GM21717 (cell line): ENCODE data around the gene TXNDC11.
A peak's percentile ranks its signal among the peaks of the same experiment; 100 is the strongest.
"Not testable (repeated sequence)": the region's sequence is repeated elsewhere in the genome, so short reads cannot be mapped to it uniquely, and the experiment has no call there.

ENCODE experiments used
- ATAC-seq: cut with Tn5 transposase; IDR thresholded peaks from one replicate; pipeline ENCODE4 v1.9.1; 2021; ENCODE audit warnings: mild to moderate bottlenecking, moderate library complexity; ENCODE audit not compliant: unreplicated experiment

TXNDC11 gene, protein sequence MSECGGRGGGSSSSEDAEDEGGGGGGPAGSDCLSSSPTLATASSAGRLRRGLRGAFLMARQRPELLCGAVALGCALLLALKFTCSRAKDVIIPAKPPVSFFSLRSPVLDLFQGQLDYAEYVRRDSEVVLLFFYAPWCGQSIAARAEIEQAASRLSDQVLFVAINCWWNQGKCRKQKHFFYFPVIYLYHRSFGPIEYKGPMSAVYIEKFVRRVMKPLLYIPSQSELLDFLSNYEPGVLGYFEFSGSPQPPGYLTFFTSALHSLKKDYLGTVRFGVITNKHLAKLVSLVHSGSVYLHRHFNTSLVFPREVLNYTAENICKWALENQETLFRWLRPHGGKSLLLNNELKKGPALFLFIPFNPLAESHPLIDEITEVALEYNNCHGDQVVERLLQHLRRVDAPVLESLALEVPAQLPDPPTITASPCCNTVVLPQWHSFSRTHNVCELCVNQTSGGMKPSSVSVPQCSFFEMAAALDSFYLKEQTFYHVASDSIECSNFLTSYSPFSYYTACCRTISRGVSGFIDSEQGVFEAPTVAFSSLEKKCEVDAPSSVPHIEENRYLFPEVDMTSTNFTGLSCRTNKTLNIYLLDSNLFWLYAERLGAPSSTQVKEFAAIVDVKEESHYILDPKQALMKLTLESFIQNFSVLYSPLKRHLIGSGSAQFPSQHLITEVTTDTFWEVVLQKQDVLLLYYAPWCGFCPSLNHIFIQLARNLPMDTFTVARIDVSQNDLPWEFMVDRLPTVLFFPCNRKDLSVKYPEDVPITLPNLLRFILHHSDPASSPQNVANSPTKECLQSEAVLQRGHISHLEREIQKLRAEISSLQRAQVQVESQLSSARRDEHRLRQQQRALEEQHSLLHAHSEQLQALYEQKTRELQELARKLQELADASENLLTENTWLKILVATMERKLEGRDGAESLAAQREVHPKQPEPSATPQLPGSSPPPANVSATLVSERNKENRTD

GRCh38 chr16:11742536-11743307 lies at the start of gene TXNDC11:
Gene TXNDC11, minus strand, starts transcription at chr16:11742857. Its CDS starts 127 bp downstream, at chr16:11742730.
- peak; percentile 81 for ATAC-seq

- ATAC-seq = no peak
Observed at GRCh38 chr16:11791144-11791828, 48.6 kb upstream of the TXNDC11 start.

- ATAC-seq = no peak
Observed at GRCh38 chr16:11788914-11789313, 46.3 kb upstream of the TXNDC11 start.

- ATAC-seq = not testable (repeated sequence)
Observed at GRCh38 chr16:11784980-11785599, 42.4 kb upstream of the TXNDC11 start.

GRCh38 chr16:11784381-11784780 lies 41.7 kb upstream of the TXNDC11 start:
- not testable (repeated sequence) for ATAC-seq

DNA sequence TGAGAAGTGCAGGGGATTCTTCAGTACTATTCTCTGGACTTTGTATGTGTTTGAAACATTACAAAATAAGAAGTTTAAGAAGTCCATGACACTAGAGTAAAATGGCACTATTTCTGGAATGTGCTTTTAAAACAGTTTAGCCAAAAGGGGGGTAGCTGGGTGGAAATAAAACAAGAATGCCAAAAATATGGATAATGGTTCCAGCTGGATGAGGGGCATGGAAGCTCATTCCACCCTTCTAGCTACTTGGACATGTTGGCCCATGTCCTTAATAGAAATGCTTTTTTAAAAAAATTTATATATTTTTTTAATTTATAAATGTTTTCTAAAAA lies 41.3 kb upstream of the TXNDC11 start:
- ATAC-seq = no peak

DNA sequence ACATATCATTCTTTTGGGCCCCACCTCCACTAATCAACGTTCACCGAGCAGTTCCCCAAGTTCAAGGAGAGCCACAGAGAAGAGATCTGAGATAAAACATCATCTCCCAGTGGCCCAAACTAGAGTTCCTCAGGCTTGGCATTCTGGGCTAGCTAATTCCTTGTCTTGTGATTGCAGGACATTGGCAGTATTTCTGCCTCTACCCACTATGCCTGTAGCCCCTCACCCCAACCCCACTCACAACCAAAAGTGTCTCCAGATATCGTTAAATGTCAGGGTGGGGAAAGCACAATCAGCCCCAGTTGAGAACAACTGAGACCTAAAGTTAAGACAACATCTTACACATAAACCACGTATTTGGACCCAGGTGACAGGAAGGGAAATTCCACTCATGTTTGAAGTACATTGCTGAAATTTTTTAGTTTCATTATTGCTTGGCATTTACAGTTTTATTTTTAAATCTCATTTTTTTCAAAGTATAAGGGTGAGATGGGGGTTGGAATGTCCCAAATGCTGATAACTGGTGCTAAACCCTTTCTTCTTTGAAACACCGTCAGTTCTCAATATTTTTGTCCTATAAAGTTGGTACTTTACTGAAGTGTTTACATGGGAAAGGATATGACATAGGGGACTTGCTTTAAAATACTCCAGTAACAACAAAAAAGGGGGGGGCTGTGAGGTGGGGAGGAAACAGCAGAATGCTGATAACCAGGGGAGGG lies 40.8 kb upstream of the TXNDC11 start:
- ATAC-seq = peak; percentile 56

DNA sequence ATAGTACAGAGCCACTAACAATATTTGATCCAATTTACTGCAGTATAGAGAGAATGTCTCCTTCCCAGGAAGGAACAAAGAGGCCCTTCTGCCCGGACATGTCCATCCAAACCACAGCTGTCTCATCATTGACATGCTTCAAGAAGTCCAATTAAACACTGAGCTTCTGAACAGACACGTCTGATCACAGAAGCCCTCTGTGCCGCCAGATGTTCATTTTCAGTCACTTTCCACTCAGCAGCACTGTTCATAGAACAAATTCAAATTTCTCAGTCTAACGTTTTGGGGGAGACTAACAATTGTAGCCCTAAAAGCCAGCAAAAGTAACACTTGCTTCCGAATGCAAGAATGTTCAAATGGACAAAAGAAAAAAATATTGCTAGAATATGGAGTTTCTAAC lies 39.1 kb upstream of the TXNDC11 start:
- ATAC-seq = no peak

- no peak for ATAC-seq
Observed at GRCh38 chr16:11780991-11781680, 38.5 kb upstream of the TXNDC11 start.

- no peak for ATAC-seq
Observed at GRCh38 chr16:11779074-11779473, 36.4 kb upstream of the TXNDC11 start.

DNA sequence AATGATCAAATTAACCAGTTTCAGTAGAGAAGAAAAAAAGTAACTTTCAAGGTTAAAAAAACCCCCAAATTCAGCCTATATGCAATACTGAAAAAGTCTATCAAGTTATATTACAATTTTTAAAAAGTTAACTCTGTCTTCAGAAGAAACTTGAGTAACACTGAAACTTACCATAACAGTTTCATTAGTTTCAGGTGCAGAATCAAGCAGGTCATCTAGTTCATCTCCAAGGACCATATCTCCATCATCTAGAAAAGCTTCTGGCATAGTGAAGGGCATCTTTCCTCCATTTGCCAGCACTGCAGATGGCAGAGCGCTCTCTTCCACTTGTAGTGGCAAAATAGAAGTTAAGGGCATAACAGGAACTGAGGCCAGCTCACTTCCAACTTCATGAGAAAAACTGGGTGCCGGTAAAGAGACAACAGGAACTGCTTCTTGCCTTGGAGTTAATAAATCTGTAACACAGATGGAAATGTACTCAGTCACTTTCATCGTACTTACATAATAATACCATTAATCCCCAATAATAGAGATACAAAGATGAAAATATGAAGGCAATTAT lies 31.5 kb upstream of the TXNDC11 start:
- ATAC-seq = no peak

DNA sequence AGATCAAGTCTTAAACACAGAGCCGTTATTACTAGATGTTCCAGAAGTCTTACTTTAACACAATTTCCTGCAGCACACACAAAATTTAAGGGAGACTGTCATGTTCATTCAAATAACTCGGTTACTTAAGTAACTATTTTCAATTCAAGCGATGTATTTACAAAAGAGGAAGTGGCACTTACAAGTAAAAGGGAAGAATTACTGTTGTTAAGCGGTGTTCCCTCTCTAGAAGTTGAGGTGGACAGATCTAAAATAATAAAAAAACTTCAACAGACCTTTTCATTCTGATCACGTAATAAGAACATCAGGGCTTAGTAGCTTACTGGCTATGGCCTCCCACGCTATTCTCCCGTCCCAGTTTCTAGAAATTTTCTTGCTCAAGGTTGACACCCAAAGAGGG lies 26.2 kb upstream of the TXNDC11 start:
- ATAC-seq = no peak

GRCh38 chr16:11762431-11762830 lies 19.8 kb upstream of the TXNDC11 start:
- no peak for ATAC-seq

DNA sequence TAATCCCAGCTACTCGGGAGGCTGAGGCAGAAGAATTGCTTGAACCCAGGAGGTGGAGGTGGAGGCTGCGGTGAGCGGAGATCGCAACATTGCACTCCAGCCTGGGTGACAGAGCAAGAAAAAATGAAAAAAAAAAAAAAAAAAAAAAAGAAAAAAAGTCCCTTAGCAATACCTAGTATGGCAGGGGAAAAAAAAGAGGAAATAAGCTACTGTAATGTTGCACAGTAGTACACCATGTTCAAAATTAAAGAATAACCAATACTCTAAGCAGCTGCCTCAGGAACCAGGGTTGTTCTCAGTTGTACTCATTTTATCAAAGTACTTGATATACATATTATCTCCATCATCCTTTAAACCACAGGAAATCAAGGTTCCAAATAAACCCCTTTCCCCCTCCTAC lies 17.3 kb upstream of the TXNDC11 start:
- ATAC-seq = no peak

- no peak for ATAC-seq
Observed at GRCh38 chr16:11759163-11759834, 16.6 kb upstream of the TXNDC11 start.

- ATAC-seq = no peak
Observed at GRCh38 chr16:11757671-11758545, 15.3 kb upstream of the TXNDC11 start.

DNA sequence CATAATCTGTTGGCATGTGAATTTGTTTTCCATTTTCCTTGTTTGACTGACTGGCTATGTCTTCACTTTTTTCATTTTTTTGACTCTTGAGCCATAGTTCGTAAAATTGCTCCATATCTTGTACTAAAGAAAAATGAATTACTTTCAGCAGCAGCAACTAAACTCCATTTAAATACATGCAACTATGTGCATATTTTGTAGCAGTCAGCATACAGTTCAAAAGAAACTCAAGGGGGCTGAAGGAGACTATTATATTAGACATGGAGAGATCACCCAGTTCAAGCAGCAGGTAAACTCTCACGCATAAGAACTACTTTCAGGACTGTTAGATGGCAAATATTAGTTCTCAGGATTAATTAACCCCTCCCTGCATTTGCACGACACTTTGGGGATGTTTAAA lies 13.6 kb upstream of the TXNDC11 start:
- no peak for ATAC-seq
